NOMO-1 (cell line): ENCODE data around the gene RO60.

Experiments
- DNase-seq, 2 experiments: peaks; one replicate each; lab custom pipeline; 2025; ENCODE audit not compliant: unreplicated experiment in 2 of 2; lab: John Stamatoyannopoulos, UW

The RO60 gene

DNA sequence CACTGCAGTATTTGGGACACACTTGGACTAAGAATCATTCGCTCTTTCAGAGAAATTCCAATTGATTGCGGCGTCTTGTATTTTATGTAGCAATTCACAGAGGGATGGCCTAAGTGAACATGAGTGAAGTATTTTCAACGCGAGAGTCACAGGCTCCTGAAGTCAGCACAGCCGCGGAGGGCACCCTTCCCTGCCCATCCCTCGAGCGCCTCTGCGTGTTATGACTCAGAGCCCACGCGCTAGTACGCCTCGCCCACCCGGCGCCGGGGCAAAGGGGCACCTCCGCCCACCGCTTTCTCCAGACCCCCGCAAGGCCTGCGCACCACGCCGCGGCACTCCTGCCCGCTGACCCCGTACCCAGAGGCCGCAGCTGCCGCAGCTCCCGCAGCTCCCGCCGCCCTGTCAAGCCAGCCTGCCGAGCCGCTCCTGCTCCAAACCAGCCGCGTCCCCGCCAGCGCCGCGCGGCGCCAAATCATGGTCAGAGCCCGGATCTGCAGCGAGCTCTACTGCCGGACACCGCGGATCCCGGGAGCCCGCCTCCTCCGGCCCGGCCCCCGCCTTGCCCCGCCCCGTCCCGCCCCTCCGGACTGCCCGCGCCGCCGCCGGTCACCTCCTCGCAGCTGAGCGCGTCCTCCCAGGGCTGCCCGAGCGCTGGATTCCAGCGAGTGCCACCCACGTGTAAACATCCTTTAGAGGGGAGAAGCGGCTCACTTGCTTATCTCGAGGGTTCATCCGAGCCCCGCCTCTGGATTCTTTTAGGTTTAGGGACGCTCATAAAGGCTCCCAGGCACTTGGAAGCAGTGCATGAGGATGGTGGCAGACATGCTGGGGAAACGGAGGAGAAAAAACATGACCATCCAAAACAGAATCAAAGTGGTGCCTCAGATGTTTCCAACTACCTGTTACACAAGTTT is 45.8 kb downstream of the RO60 start, which contains the start of gene GLRX2:
GLRX2 (minus strand) TSS at position 508 of the 914 bp plus-strand sequence; CDS start at position 476, 32 bp downstream.
- DNase-seq: peak; percentile 62 to 69

GRCh38 chr1:193105821-193106177 is 46.4 kb downstream of the RO60 start:
- DNase-seq: no peak

- DNase-seq: no peak
Observed at GRCh38 chr1:193108471-193108870, 49.1 kb downstream of the RO60 start.
